Chondrocyte (in vitro differentiated cells): ENCODE data around the gene NOP14. TPM values are rescaled to one million over a fixed set of nuclear protein-coding genes. Genes with fewer than 3 reads are reported as not detected.
A peak's percentile ranks its signal among the peaks of the same experiment; 100 is the strongest.

Experiments used
- DNase-seq: peaks from one replicate; pipeline ENCODE4 v3.0.0; 2021; ENCODE audit warnings: mixed read lengths, low spot score
- H3K27ac Mint-ChIP-seq: one replicate; pipeline ENCODE4 v1.8.0; 2021; ENCODE audit warnings: mild to moderate bottlenecking, moderate library complexity, mixed read lengths; ENCODE audit not compliant: unreplicated experiment
- H3K27me3 Mint-ChIP-seq: 2 replicates; pipeline ENCODE4 v1.8.0; 2021; ENCODE audit warnings: low read depth, mixed read lengths
- H3K36me3 Mint-ChIP-seq: 2 replicates; pipeline ENCODE4 v1.8.0; 2021; ENCODE audit warnings: low read depth, mixed read lengths
- H3K4me1 Mint-ChIP-seq: 2 replicates; pipeline ENCODE4 v1.8.0; 2021; ENCODE audit warnings: low read depth, mild to moderate bottlenecking, mixed read lengths
- H3K4me3 Mint-ChIP-seq: one replicate; pipeline ENCODE4 v1.8.0; 2021; ENCODE audit warnings: mild to moderate bottlenecking, moderate library complexity, mixed read lengths; ENCODE audit not compliant: unreplicated experiment
- H3K9me3 Mint-ChIP-seq: 2 replicates; pipeline ENCODE4 v1.8.0; 2021; ENCODE audit warnings: low read depth, mixed read lengths
- CTCF ChIP-seq: fragments of 200-600 bp; sonication (generic); IDR thresholded peaks from 2 replicates; pipeline ENCODE4 v1.5.0; 2021; ENCODE audit warnings: antibody characterized with exemption, mild to moderate bottlenecking, moderate library complexity
- total RNA-seq: library from RNA; stranded (reverse); gene quantifications from 3 replicates; pipeline ENCODE4 v1.2.1, GENCODE V29; 2021

The NOP14 gene
- total RNA-seq, 1 donor from 2014 or later = 22.2 TPM

GRCh38 chr4:2901186-2901585, 62.0 kb downstream of the NOP14 start:
- no peak for TF ChIP-seq CTCF
- H3K4me1 Mint-ChIP-seq = no peaks in the 10 kb centered on the region
- peaks cover 57% of the 10 kb centered on the region for H3K36me3 Mint-ChIP-seq
- no peak overlapping the region for H3K4me3 Mint-ChIP-seq
- H3K27me3 Mint-ChIP-seq = no peaks in the 10 kb centered on the region
- no peak overlapping the region for H3K27ac Mint-ChIP-seq
- H3K9me3 Mint-ChIP-seq = no peaks in the 10 kb centered on the region
- no peak for DNase-seq

GRCh38 chr4:2900741-2901140, 62.5 kb downstream of the NOP14 start:
- no peak for TF ChIP-seq CTCF
- Mint-ChIP-seq H3K9me3 (no peaks in the 10 kb centered on the region), H3K4me1 (no peaks in the 10 kb centered on the region), H3K27ac (no peak overlapping the region), H3K27me3 (no peaks in the 10 kb centered on the region), H3K36me3 (peaks cover 58% of the 10 kb centered on the region), H3K4me3 (no peak overlapping the region)
- no peak for DNase-seq

GRCh38 chr4:2898001-2898400, 65.2 kb downstream of the NOP14 start:
- Mint-ChIP-seq H3K27me3 (no peaks in the 10 kb centered on the region), H3K4me1 (no peaks in the 10 kb centered on the region), H3K27ac (no peak overlapping the region), H3K36me3 (peaks cover 47% of the 10 kb centered on the region), H3K4me3 (no peak overlapping the region), H3K9me3 (no peaks in the 10 kb centered on the region)
- TF ChIP-seq CTCF = no peak
- no peak for DNase-seq

- H3K27me3 Mint-ChIP-seq = no peaks in the 10 kb centered on the region
- no peak overlapping the region for H3K4me3 Mint-ChIP-seq
- H3K36me3 Mint-ChIP-seq = peaks cover 23% of the 10 kb centered on the region
- no peaks in the 10 kb centered on the region for H3K9me3 Mint-ChIP-seq
- peaks cover 21% of the 10 kb centered on the region for H3K4me1 Mint-ChIP-seq
- H3K27ac Mint-ChIP-seq = no peak overlapping the region
- no peak for DNase-seq
- TF ChIP-seq CTCF = no peak
These were observed 69.4 kb downstream of the NOP14 start for GRCh38 chr4:2893772-2894171.

- H3K4me3 Mint-ChIP-seq = no peak overlapping the region
- peak overlapping the region; percentile 71 for H3K27ac Mint-ChIP-seq
- no peaks in the 10 kb centered on the region for H3K27me3 Mint-ChIP-seq
- H3K36me3 Mint-ChIP-seq = peaks cover 17% of the 10 kb centered on the region
- DNase-seq = no peak
- no peaks in the 10 kb centered on the region for H3K9me3 Mint-ChIP-seq
- H3K4me1 Mint-ChIP-seq = peaks cover 23% of the 10 kb centered on the region
- no peak for TF ChIP-seq CTCF
These were observed 71.9 kb downstream of the NOP14 start for GRCh38 chr4:2891294-2891693.
